ENCODE results near the gene NSUN4.
A peak's percentile ranks its signal among the peaks of the same experiment; 100 is the strongest.
"Not testable (repeated sequence)": the region's sequence is repeated elsewhere in the genome, so short reads cannot be mapped to it uniquely, and the experiment has no call there.

The NSUN4 gene

DNA sequence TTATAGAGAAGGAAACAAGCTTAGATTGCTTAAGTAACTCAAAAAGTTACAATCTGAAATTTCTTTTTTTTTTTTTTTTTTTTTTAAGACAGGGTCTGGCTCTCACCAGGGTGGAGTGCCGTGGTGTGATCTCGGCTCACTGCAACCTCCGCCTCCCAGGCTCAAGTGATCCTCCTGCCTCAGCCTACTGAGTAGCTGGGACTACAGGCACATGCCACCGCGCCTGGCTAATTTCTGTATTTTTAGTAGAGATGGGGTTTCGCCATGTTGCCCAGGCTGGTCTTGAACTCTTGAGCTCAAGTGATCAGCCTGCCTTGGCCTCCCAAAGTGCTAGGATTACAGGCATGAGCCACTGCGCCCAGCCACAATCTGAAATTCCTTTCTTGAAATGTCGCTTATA, 27.1 kb downstream of the NSUN4 start:
- not testable (repeated sequence) for DNase-seq (ENCODE audit: low spot score)

- DNase-seq (ENCODE audit: low spot score) = no peak
Measured at GRCh38 chr1:46368791-46369190, 28.2 kb downstream of the NSUN4 start.

- peak; percentile 29 for DNase-seq (ENCODE audit: low spot score)
Measured at GRCh38 chr1:46369542-46370213, 29.1 kb downstream of the NSUN4 start.

- no peak for DNase-seq (ENCODE audit: low spot score)
Measured at GRCh38 chr1:46370214-46370633, 29.6 kb downstream of the NSUN4 start.

GRCh38 chr1:46372431-46372830, 31.8 kb downstream of the NSUN4 start:
- no peak for DNase-seq (ENCODE audit: low spot score)

DNA sequence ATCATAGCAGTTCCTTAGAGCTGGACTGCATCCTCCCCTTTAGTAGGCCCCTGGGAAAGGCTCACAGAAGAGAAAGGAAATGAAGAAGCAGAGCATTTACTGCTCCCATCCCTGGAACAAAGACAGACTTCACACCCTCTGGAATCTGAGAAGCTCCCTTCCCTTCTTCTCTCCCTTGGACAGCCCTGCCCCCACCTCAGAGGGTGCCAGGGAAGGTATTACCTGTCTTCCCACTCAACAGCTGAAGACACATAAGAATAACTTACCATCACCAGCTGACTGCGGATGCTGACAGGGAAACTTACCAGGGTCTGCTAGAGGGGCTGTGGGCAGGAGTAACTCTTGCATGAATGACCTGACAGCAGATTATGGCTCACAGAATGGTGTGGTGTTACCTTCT, 39.4 kb downstream of the NSUN4 start:
- DNase-seq (ENCODE audit: low spot score) = no peak

- DNase-seq (ENCODE audit: low spot score) = no peak
Measured at GRCh38 chr1:46380508-46380907, 39.9 kb downstream of the NSUN4 start.

- no peak for DNase-seq (ENCODE audit: low spot score)
Measured at GRCh38 chr1:46393510-46393909, 52.9 kb downstream of the NSUN4 start.

DNA sequence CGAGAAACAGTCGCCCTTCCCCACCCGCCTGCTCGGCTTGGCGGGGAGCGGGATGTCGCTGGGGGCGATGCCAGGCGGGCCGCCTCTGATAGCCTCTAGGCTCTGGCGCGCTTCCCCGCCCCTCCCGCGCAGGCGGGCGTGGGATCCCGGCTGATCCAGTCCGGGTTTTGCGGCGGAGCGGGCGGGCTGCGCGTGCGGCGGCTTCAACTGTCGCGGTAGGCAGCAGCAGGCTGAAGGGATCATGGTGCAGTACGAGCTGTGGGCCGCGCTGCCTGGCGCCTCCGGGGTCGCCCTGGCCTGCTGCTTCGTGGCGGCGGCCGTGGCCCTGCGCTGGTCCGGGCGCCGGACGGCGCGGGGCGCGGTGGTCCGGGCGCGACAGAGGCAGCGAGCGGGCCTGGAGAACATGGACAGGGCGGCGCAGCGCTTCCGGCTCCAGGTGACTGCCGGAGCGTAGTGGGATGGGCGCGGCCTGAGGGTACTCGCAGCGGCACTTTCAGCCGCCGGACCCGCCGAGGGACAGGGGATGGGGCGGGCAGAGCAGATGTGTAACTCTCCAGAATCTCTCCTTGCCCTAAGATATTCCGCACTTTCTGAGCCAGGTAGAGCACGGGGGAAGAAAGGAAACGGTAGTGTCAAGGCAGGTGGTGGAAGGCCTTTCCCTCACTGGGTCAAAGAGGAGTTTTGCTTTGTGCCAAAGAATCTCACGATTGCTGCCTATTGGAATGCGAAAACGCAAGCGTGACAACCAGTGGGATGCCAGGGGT, 53.7 kb downstream of the NSUN4 start, which contains the start of gene FAAH:
FAAH (plus strand) TSS at position 210 of the 764 bp plus-strand sequence; CDS start at position 242, 32 bp downstream.
- peak; percentile 61 for DNase-seq (ENCODE audit: low spot score)

DNA sequence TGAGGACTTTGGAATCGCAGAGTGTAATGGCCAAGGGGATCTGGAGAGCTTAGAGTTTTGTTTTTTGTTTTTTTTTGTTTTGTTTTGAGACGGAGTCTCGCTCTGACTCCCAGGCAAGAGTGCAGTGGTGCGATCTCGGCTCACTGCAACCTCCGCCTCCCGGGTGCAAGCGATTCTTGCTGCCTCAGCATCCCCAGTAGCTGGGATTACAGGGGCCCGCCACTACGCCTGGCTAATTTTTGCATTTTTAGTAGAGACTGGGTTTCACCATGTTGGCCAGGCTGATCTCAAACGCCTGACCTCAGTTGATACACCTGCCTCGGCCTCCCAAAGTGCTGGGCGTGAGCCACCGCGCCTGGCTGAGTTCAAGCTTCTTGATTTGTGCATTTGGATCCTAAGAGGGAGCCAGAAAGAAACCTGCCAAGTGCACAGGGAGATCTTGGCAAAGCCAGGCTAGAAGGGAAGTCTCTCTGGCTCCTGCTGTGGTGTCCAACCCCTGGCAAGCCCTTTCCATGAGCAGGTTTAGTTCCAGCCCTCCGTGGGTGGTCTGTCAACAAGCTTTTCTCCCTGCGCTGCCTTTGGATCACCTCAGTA, 54.4 kb downstream of the NSUN4 start:
- no peak for DNase-seq (ENCODE audit: low spot score)

DNA sequence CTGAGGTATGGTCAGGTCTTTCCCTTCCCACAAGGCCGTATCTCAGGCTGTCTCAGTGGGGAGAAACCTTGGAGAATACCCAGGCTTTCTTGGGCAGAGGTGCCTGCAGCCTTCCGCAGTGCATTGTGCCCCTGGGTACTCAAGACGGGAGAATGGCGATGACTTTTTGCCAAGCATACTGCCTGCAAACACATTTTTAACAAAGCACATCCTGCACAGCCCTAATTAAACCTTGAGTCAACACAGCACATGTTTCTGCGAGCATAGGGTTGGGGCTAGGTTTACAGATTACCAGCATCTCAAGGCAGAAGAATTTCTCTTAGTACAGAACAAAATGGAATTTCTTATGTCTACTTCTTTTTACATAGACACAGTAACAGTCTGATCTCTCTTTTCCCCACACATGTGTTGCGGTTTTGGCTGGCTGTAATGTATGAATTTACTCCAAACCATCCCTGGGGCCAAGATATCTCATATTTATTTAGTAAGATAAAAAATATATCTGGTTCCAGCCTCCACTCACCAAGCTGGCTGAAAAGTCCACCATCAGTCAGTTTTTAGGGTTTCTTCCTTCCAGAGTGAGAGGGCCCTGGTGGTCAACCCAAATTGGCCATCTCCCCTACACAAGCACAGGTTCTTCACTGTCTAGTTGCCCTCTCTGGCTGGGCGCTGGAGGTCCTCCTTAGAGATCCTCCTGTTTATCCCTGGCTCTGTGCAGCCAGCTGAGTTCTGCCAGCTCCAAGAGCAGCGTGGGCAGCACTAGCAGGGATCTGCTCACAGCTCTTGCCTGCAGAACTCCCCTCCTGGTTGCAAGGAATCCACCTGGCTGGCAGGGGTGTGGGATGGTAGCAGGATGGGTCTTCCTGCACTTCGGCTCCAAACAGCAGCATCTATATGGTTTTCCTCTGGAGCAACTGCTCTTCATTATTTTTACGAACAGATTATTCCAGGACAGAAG, 56.1 kb downstream of the NSUN4 start:
- DNase-seq (ENCODE audit: low spot score) = no peak

- DNase-seq (ENCODE audit: low spot score) = no peak
Measured at GRCh38 chr1:46399307-46399706, 58.7 kb downstream of the NSUN4 start.

- no peak for DNase-seq (ENCODE audit: low spot score)
Measured at GRCh38 chr1:46400421-46400820, 59.8 kb downstream of the NSUN4 start.

DNA sequence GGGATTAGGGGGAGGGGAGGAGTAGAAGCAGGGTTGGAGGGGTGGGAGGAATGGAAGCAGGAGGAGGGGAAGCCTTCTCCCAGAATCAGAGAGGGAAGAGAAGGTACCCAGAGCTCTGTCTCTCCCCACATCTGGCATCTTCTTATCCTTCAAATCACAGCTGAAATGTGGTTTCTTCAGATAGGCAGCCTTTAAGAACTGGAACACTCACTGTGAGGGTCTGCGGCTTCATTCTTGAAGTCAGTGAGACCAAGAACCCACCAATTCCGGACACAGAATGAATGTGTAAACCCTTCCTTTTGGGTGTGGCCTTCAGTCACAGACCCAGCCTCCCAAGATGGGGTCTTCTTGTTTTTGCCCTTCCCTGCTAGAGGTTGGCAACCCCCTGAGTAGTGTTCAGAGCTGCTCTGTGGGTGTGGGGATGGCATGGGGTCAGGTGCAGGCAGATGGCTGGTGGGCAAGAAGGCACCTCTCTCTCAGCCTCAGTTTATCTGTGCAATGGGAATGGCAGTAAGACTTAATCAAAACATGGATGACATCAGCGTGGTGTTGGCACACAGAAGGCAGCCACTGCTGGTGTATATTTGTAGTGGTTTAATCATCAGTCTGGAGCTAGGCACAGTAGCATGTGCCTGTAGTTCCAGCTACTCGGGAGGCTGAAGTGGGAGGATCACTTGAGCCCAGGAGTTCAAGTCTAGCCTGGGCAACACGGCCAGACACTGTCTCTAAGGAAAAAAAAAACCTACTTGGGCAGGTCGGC, 60.7 kb downstream of the NSUN4 start:
- no peak for DNase-seq (ENCODE audit: low spot score)

GRCh38 chr1:46401964-46402626, 61.5 kb downstream of the NSUN4 start:
- DNase-seq (ENCODE audit: low spot score) = peak; percentile 93

GRCh38 chr1:46403916-46404315, 63.3 kb downstream of the NSUN4 start:
- no peak for DNase-seq (ENCODE audit: low spot score)

DNA sequence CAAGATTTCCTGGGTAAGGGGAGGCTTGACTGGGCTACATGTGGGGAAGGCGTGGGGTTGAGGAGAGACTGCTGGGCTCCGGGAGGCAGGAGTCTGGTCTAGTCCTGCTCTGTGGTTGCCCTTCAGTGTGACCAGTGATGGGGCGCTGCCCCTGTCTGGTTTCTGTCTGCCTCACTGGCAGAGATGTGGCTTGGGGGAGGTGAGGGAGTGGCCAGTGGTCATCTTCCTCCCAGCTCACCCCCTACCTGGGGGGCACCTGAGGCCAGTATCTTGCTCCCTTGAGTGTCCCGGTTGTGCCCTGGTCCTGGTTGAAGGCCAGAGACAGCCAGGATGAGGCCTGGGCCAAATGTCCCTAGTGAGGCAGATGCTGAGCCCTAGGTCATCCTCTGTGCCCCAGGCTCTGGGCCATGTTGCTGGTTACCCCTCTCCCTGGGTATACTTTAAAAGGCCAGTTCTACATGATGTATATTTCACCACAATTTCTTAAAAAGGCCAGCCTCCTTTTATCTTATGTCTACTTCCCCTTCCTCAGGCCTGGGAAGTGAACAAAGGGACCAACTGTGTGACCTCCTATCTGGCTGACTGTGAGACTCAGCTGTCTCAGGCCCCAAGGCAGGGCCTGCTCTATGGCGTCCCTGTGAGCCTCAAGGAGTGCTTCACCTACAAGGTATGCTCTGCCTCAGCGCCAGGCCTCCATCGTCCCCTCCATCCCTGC, 64.0 kb downstream of the NSUN4 start:
- DNase-seq (ENCODE audit: low spot score) = no peak

DNA sequence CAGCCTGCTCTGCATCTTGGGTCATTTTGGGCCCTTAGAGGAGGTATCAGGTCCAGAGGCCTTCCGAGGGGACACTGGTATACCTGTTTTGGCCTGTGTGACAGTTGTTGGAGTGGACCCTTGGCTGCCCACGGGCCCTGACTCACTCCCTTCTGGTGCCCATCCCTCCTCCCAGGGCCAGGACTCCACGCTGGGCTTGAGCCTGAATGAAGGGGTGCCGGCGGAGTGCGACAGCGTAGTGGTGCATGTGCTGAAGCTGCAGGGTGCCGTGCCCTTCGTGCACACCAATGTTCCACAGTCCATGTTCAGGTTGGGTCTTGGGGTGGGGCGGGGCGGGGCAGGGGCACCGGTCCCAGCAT, 64.6 kb downstream of the NSUN4 start:
- DNase-seq (ENCODE audit: low spot score) = no peak

DNA sequence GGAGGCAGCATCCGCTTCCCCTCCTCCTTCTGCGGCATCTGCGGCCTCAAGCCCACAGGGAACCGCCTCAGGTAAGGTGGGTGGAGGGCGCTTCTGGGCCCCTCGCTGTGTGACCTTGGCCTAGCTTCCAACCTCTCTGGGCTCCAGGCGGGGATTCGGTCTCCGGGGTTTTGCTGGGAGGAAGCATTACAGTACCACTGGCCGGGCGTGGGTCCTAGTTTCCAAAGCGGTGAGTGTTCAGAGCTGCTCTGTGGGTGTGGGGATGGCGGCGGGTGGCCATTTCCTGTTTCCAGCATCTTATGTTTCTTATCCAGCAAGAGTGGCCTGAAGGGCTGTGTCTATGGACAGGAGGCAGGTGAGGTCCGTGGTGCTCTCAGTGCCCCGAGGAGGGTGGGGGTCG, 65.1 kb downstream of the NSUN4 start:
- DNase-seq (ENCODE audit: low spot score) = no peak
